NCI-H345 (cell line): ENCODE measurements around the gene PKP4.
"Not testable (repeated sequence)": the region's sequence is repeated elsewhere in the genome, so short reads cannot be mapped to it uniquely, and the experiment has no call there.

ENCODE experiments used
- DNase-seq: peaks from one replicate; lab custom pipeline; 2025; lab: John Stamatoyannopoulos, UW

The PKP4 gene

GRCh38 chr2:158456309-158457066 lies at the start of gene PKP4, which contains the start of gene CCDC148:
Gene PKP4, plus strand, starts transcription at chr2:158456952. Its CDS starts 76,233 bp downstream, at chr2:158533185.
Gene CCDC148, minus strand, starts transcription at chr2:158456753. Its CDS starts 314 bp downstream, at chr2:158456439.
- peak; percentile 96 for DNase-seq

DNA sequence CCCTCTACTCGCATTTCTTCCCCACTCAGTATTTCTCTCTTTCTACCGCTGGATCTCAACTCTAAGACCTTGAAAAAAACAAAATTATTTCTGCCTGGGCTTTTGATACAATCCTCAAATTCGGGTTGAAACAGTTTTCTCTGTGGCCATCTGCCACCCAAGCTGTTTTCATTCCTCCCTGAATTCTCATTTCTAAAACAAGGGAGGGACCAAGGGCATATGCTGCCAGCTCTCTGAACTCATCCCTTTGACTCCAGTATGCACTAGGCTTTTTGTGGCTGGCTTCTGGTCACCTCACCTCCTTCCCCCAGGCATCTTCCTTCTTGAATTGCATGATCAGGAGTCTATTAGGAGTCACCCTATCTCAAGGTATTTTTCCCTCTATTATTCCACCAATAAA lies 49.7 kb upstream of the PKP4 start:
- DNase-seq = no peak

DNA sequence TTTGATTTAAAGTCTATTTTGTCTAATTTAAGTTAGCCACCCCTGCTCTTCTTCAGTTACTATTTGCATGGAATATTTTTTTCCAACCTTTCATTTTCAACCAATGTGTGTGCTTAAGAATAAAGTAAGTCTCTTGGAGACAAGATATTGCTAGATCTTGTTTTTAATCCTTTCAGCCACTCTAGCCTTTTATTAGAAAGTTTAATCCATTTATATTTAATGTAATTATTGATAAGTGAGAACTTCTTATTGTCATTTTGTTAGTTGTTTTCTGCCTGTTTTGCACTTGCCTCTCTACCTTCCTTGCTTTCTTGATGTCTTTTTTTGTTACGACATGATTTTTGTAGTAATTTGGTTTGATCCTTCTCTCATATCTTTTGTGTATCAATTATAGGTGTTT lies 46.6 kb upstream of the PKP4 start:
- no peak for DNase-seq

DNA sequence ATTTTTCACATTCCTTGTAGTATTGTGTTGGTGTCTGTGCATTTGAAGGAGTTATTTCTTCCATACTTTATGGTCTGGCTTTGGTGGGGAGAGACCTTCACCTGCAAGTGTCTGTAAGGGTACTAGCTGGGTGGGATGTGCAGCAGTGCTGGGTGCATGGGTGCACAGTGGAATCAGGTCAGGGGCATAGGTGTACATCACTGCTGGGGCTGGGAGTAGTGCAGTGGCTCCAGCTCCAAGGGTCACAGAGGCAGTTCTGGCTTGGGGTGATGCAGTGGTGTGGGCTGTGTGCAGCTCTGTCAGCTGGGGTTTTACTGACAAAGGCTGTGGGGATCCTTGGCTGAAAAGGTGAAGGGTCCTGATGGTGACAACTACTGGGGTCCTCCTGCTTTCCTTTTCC lies 45.0 kb upstream of the PKP4 start:
- no peak for DNase-seq

- DNase-seq = no peak
Observed at GRCh38 chr2:158412206-158412605, 44.5 kb upstream of the PKP4 start.

DNA sequence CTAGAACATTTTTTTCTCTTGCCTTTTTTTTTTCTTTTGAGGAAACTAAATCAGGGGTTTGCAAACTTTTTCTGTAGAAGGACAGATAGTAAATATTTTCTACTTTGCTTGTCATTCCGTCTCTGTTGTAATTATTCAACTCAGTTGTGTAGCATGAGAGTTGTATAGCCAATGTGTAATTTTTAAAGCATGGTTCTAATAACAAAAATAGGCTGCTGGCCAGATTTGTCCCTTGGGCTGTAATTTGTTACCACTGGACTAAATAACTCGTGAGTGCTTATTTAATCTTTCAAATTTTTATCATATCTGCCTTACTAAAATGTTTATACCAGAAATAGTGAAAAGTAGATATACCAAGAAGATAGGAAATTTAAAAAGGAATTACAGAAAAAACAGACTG lies 43.2 kb upstream of the PKP4 start:
- no peak for DNase-seq

DNA sequence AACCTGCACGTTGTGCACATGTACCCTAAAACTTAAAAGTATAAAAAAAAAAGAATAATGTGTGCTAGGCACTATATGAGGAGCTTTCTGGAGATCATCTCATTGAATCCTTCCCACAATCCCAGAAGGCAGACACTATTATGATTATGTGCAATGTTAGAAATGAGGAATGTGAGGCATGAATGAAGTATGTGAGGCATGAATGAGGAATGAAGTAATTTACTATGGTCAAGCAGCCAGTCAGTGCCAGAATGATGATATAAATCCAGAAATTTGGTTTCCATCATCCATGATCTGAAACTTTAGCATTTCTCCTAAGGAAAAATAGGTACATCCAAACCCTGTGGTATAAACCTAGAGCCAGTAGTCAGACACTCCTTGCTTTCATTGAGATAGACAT lies 42.2 kb upstream of the PKP4 start:
- DNase-seq = no peak

DNA sequence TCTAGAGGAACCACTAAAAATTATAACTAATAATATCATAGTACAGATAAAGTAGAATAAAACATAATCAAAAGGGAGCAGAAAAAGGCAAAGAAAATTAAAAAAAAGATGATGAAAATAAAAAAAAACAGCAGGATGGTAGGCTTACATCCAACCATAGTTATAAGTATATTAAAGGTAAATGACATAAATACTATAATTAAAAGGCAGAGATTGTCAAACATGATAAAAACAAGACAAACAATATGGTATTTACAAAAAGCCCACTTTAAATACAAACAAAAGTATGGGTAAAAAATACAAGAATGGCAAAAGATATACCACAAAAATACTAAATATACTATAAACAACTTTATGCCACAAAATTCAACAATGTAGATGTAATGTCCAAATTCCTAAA lies 24.6 kb upstream of the PKP4 start:
- DNase-seq = no peak

GRCh38 chr2:158433716-158434115 lies 23.0 kb upstream of the PKP4 start:
- DNase-seq = not testable (repeated sequence)

DNA sequence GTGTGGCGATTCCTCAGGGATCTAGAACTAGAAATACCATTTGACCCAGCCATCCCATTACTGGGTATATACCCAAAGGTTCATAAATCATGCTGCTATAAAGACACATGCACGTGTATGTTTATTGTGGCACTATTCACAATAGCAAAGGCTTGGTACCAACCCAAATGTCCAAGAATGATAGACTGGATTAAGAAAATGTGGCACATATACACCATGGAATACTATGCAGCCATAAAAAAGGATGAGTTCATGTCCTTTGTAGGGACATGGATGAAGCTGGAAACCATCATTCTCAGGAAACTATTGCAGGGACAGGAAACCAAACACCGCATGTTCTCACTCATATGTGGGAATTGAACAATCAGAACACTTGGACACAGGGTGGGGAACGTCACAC lies 17.7 kb upstream of the PKP4 start:
- not testable (repeated sequence) for DNase-seq

- DNase-seq = no peak
Observed at GRCh38 chr2:158443606-158444005, 13.1 kb upstream of the PKP4 start.

- peak; percentile 60 for DNase-seq
Observed at GRCh38 chr2:158457092-158457825, 507 bp downstream of the PKP4 start.

DNA sequence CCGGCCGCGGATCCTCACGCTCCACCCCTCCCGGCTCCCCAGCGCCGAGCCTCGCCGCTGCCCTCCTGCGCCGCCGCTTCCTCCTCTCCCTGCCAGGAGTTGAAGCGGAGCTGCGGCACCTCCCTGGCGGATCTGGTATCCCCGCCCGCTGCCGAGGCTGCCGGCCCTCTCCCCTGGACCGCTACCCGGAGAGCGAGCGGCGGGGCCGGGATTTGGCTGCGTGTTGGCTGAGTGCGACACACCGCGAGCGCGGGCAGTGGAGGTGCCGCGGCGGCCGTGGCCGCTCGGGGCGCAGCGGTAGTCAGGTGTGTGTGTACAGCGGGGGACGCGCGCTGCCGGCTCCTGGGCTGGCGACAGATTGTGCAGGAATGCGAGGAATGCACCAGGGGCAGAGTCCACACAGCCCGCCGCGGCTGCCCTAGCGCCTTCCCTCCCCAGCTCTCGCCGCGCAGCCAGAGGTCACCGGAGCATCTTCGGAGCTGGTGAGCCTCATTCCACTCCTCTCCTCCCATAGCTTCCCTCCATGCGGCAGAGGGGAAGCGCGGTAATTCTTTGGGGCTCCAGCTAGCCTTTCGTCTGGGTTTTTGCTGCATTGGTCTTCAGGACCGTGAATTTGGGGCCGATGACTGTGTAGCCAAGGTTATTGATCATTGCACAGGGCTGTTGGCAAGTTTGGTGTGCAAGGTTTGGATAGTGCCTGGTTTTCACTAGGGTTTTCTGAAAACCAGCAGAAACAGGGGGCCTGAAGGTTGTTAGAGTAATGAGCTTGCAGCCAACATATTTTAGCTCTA lies 1.3 kb downstream of the PKP4 start:
- DNase-seq = peak; percentile 65

DNA sequence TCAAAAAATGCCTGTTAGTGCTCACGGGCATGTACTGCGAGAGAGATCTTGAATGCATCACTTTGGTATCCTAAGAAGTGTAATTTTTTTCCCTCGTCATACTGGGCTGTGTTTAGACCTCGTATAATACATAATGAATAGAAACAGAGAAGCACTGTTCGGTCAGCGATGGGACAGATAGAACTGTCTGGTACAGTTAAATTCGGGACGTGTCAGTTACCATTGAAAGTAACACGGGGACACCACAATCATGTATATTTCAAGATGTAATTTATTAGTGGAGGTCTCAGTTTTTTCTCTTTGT lies 1.8 kb downstream of the PKP4 start:
- DNase-seq = no peak

DNA sequence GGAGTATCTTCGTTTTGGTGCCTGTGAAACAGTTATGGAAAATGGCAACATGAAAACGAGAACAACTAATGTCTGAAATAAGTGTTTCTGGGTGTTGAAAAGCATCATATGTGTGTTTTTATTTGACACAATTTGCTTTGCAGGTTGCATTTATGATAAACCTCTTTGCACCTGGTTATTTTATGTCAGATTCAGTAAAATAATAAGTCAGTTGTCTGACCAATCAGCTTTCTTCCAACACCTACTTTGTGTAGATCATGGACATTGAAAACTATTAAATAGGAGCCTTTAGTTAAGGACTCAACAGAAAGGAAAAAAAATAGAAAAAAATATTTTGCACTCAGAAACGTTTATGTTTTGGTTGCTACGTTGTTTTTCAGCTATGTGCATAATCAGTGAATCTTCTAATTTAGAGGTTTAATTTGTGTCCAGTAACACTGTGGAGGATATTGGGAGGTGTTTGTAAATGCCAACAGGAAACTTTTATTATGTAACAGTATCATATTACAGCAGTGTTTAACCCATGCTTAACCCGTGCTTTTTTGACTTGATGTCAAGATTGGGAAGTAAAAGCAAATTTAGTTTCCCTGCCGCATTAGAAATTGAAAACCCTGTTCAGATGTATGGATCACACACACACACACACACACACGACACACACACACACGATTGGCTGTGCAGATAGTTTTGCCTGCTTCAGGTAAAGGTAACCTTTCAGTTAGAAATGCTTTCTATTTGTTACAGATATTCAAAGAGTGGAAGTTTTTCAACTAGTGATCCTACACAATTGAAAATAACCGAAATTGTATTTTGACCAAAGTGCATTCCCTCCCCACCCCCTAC lies 2.6 kb downstream of the PKP4 start:
- no peak for DNase-seq

DNA sequence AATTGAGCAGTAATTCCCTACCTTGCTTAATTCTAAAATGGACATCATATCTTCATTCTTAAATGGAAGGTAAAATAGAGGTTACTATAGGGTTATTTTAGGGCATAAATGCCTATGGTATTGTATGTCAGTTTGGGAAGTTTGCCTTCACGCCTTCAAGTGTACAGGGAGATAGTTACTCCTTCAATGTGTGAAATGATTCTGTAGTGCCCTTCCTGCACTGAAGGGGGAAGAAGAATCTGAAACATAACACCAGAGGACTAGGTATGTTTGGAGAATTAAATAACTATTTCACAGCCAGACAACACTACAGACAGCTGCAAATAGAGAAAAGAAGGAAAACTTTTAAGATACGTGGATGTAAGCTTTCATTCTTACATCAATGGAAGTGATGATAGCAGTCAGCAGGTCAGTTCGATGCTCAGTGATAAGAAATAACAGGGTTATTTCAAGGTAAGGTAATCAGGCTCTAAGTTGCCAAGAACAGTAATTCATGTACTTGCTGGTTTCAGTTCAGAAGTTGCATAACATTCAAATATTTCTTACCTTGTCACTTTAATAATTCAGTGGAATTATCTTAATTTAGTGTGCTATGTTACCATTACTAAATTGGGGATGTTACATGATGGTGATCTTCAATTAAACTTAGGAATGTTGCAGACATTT lies 4.0 kb downstream of the PKP4 start:
- no peak for DNase-seq

DNA sequence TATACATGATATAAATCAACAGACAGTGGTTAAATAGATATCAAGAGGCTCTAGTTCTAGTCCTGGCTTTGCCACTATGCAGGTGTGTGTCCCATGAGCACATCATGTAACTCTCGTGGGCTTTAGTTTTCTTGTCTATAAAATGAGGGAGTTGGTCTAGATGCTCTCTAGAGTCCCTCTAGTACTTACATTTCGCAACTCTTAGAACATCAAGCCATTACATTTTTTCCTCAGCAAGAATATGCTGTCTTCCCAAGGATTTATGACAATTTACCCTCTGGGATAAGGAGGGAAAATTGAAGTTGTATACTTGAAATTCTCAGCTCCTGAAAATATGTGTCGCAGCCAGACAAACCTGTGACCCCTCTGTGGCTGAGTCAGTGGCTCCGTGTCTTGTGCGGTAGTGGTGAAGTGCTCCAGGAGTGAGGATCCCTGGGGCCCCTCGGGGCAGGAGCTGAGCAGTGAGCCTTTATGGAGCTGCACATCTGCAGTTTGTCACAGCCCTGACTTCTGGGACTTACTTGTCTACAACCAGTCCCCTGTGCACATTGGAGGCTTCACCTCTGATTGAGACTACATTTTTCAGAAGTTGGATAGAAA lies 6.8 kb downstream of the PKP4 start:
- DNase-seq = no peak

DNA sequence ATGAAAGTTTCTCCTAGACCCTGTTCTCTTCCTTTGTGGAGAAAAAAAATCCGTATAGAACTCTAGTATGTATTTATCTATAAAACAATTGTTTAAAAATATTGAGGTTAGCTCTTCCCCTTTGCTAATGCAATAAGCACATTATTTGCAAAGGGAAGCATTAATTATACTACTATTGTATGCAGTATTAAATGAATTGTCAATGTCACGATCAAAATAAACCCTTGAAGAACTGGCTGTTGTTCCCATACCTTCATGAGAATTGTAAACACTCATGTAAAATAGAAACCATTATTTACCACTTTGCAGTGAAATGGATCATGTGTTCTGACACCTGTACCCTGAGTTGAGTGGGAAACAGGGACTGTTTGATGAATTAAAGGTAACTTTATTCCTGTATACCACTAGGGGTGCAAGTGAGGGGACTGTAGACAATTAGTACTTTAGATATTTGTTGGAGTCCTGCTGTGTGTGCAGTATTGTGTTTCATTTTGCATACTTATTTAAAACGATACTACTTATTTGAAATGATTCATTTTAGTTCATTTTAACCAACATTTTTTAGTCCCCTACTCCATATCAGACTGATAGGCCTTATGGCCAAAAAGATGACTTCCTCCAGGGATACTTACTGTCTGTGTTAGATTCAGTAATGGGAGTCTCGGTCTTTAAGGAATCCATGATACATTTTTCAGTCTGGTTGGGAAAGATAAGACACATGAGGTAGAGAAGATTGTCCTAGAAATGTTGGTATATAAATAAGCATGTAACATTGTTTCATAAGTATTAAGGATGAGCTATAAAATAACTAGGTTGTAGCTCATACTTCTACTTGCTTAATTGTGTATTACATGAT lies 7.9 kb downstream of the PKP4 start:
- DNase-seq = peak; percentile 30

GRCh38 chr2:158467248-158467647 lies 10.5 kb downstream of the PKP4 start:
- no peak for DNase-seq

- DNase-seq = not testable (repeated sequence)
Observed at GRCh38 chr2:158472829-158473228, 16.1 kb downstream of the PKP4 start.
